GM19468 (cell line): ENCODE measurements around the gene DCTN5.

Source experiments
- ATAC-seq: cut with Tn5 transposase; IDR thresholded peaks from one replicate; pipeline ENCODE4 v1.9.1; 2021; ENCODE audit warnings: mild to moderate bottlenecking, moderate library complexity, moderate number of reproducible peaks; ENCODE audit not compliant: unreplicated experiment; ENCODE audit errors: extremely low read depth

DCTN5 gene

GRCh38 chr16:23724096-23724784 lies 83.0 kb downstream of the DCTN5 start:
- no peak for ATAC-seq

- no peak for ATAC-seq
Observed at GRCh38 chr16:23724785-23725131, 83.5 kb downstream of the DCTN5 start.

GRCh38 chr16:23726710-23727109 lies 85.4 kb downstream of the DCTN5 start:
- no peak for ATAC-seq
